Stimulated activated CD4-positive, alpha-beta T cell treated with anti-CD3 and anti-CD28 coated beads, Interleukin-1b, Interleukin-23, amount 100 ng/mL, for 48 hours (primary cell): Measurements from ENCODE around the gene GPR75.

ENCODE experiments used
- DNase-seq: peaks from one replicate; pipeline ENCODE4 v3.0.0-alpha.2; 2020

The GPR75 gene

GRCh38 chr2:53859206-53860181 is at the start of gene GPR75:
Gene GPR75 (minus strand): TSS chr2:53859967. CDS start chr2:53854756, 5,211 bp downstream.
- no peak for DNase-seq

- DNase-seq: no peak
These were observed 47.8 kb upstream of the GPR75 start for GRCh38 chr2:53907582-53907981.

GRCh38 chr2:53905396-53905795 is 45.6 kb upstream of the GPR75 start:
- no peak for DNase-seq

- DNase-seq: no peak
These were observed 43.2 kb upstream of the GPR75 start for GRCh38 chr2:53903011-53903410.

- no peak for DNase-seq
These were observed 41.4 kb upstream of the GPR75 start for GRCh38 chr2:53901192-53901591.

- DNase-seq: no peak
These were observed 37.1 kb upstream of the GPR75 start for GRCh38 chr2:53896864-53897263.

DNA sequence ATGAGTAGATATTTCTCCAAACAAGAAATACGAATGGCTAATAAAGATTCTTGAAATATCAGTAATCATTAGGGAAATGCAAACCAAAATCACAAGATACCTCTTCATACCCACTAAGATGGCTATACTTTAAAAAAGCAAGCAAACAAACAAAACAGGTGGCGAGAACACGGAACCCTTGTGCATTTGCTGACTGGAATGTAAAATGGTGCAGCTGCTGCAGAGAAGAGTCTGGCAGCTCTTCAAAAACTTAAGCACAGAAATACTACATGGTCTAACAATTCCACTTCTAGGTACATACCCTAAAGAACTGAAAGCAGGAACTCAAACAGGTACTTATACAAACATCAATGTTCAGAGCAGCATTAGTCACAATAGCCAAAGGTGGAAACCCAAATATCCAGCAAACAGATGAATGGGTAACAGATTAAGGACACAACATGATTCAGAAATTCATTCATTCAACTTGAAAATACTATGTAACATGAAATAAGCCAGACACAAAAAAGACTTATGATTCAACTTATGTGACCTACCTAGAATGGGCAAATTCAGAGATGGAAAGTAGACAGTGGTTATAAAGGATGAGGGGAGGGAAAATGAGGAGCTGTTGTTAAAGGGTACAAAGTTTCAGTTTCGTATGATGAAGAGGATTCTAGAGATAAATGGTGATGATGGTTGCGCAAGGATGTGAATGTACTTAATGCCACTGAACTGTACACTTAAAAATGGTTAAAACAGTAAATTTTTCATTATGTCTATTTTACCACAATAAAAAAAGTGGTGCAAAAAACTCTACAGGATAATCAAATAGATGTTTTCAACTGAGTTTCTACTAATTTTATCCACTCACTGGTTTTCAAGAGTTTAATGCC is 26.9 kb upstream of the GPR75 start:
- no peak for DNase-seq

DNA sequence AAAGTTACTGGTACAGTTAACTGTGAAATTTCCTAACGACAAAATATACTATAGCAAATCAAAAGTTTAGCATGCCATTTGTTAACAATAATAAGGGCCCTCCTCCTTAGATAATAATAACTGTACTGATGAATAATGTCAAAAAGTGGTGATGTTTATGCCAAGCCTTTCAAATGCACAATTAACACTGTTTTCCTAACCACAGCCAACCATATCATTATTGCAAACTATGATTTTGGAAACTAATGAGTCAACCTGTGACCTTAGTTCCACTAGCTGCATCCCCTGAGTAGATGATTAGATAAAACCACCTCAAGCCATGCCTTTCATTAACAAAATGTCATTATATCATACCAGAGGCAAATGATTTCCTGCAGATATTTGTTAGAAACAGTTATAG is 25.1 kb upstream of the GPR75 start:
- no peak for DNase-seq

- no peak for DNase-seq
These were observed 22.2 kb upstream of the GPR75 start for GRCh38 chr2:53881986-53882385.

- no peak for DNase-seq
These were observed 21.6 kb upstream of the GPR75 start for GRCh38 chr2:53881360-53881759.

GRCh38 chr2:53880756-53881155 is 21.0 kb upstream of the GPR75 start:
- no peak for DNase-seq

DNA sequence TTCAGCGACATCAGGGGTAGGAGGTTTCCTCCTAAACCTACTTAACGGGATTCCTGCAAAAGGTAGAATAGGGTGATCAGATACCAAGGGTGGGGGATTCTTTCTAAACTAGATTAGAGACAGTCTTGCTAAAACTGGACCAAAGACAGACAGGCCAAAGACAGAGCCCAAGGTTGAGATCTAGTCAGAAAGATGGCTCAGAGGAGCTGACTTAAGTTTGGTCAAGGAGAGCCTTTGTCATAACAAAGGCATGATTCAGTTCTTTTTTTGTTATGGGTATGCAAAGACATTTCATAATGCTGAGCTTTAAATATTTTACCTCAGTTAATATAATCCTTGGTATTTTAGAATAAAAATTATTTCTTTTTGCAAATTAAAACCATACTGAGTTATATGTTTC is 17.8 kb upstream of the GPR75 start:
- DNase-seq: no peak

DNA sequence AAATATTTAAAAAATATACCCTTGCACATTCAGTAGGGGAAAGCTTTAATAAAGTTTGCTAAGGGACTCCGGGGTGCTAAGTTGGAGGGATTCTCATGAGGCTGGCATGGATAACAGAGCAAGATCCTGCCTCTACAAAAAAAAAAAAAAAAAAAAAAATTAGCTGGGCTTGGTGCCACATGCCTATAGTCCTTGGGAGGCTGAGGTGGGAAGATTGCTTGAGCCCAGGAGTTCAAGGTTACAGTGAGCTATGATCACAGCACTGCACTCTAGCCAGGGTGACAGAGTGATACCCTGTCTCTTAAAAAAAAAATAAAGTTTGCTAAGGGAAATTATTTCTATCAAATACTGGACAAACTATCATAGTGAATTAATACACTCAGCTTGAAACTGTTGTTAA is 17.3 kb upstream of the GPR75 start:
- DNase-seq: no peak

- no peak for DNase-seq
These were observed 14.7 kb upstream of the GPR75 start for GRCh38 chr2:53874401-53874950.

- DNase-seq: no peak
These were observed 8.0 kb upstream of the GPR75 start for GRCh38 chr2:53867773-53868172.

- no peak for DNase-seq
These were observed 7.4 kb upstream of the GPR75 start for GRCh38 chr2:53867169-53867568.

DNA sequence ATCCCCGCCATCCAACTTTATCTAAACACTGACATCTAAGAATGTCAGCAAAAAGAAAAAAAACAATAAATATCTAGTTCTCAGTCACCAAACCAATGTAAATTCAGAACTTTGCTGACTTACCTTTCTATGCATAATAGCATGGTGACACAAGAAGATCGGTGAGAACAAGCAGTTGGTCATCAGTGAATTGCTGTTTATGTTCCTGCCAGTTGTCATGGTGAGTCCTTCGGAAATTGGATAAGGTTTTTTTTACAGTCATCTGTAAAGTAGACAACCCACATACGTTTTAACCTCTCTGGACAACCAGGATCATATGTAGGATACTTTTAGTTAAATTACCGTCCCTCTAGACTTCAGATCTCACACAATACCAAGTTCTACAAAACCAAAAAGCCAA is 6.2 kb upstream of the GPR75 start:
- no peak for DNase-seq

DNA sequence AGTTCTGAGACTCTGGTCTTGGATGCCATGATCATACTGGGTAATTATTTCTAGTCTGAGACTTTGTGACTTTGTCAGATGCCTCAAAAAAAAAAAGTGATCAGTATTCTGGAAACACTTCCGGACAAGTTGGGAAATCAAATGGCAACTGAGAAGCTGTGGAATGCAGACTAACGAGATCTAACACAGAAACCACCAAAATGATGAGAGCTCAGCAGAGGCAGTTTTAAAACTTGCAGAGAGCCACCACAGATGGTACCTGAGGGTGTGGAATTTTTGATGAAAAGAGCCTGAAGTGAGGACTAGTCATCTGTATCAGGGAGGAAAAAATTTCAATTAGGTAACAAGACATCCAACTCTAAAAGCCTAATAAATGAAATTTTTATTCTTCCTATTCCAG is 5.5 kb upstream of the GPR75 start:
- no peak for DNase-seq

- no peak for DNase-seq
These were observed 3.9 kb upstream of the GPR75 start for GRCh38 chr2:53863538-53864227.

DNA sequence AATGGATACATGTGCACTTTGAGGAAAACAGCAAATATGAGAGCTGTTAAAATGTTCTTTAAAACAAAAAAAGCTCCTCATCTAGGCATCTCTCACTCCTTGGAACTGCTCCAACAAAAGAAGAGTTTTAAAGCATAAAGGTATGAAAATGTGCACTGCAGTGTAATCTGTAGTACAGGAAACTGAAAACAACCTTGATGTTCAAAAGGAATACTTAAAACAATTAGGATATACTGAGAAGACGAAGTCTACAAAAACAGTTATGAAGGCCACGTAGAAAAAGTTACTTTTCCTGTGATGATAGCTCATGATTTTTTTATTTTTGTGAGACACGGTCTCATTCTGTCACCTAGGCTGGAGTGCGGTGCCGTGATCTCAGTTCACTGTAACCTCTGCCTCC is 2.1 kb upstream of the GPR75 start:
- no peak for DNase-seq

DNA sequence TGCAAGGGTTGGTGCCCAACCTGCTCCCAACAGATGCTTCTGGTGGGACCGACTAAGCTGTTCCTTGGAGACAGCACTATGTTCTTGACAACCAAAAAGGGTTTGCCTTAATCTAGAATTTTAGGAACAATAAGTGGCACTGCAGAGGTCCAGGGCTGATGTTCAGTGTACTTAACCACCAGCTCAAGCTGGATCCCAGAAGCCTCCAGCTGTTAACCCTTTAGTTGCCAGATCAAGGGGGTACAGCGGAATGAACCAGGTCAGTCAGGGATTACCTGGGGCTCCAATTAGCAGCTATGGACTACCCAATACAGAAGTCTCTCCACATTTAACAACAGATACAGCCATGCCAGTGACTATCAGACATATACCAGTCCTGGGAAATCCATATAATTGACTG is 3.5 kb downstream of the GPR75 start:
- no peak for DNase-seq

DNA sequence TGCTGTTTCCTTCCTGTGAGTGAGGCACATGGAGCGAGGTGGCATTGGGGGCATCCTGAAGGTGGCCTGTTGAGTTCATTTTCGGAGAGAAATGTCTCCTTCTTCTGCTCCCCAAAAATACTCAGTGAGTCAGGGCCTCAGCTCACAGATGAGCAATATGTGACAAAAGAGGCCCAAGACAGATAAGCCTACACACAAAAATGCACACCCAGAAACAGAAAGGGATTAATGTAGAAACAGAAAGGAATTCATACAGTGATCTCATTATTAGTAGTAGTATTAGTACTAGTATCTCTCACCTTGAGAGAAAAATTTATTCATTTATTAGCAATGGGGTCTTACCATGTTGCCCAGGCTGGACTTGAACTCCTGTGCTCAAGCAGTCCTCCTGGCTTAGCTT is 5.1 kb downstream of the GPR75 start:
- DNase-seq: no peak

GRCh38 chr2:53852532-53852931 is 7.2 kb downstream of the GPR75 start:
- DNase-seq: no peak
